GM18511 (cell line): ENCODE measurements around the gene TP53I13.

Experiments
- ATAC-seq: cut with Tn5 transposase; IDR thresholded peaks from one replicate; pipeline ENCODE4 v1.9.1; 2021; ENCODE audit warnings: mild to moderate bottlenecking, moderate library complexity; ENCODE audit not compliant: unreplicated experiment

Gene TP53I13

GRCh38 chr17:29578626-29579485, 10.4 kb downstream of the TP53I13 start:
- ATAC-seq: no peak

GRCh38 chr17:29579866-29580771, 11.6 kb downstream of the TP53I13 start:
- ATAC-seq: peak; percentile 73

GRCh38 chr17:29581583-29582253, 13.2 kb downstream of the TP53I13 start:
- ATAC-seq: no peak

DNA sequence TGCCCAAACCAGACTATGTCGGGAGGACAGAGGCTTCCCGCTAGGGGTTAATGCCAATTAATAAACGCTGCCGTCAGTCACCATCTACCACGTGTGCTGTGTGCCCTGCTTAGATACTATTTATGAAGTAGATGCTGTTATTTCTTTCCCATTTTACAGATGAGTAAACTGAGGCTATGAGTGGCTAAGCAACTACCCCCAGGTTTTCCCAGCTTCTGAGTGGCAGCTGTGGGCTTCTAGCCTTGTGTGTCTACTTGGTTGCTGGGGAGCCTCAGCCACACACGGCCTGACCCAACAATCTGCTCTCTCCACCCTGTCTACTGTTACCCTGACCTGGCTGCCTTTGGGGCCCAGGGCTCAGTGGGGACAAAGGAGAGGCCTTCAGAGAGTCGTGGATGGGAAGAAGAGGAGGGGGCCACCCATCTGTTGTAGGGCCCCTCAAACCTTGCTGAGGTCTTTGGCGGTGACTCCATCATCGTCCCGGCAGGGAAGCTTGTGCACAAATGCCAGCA, 13.8 kb downstream of the TP53I13 start:
- ATAC-seq: no peak

- ATAC-seq: no peak
These were observed 14.3 kb downstream of the TP53I13 start for GRCh38 chr17:29582772-29583171.

DNA sequence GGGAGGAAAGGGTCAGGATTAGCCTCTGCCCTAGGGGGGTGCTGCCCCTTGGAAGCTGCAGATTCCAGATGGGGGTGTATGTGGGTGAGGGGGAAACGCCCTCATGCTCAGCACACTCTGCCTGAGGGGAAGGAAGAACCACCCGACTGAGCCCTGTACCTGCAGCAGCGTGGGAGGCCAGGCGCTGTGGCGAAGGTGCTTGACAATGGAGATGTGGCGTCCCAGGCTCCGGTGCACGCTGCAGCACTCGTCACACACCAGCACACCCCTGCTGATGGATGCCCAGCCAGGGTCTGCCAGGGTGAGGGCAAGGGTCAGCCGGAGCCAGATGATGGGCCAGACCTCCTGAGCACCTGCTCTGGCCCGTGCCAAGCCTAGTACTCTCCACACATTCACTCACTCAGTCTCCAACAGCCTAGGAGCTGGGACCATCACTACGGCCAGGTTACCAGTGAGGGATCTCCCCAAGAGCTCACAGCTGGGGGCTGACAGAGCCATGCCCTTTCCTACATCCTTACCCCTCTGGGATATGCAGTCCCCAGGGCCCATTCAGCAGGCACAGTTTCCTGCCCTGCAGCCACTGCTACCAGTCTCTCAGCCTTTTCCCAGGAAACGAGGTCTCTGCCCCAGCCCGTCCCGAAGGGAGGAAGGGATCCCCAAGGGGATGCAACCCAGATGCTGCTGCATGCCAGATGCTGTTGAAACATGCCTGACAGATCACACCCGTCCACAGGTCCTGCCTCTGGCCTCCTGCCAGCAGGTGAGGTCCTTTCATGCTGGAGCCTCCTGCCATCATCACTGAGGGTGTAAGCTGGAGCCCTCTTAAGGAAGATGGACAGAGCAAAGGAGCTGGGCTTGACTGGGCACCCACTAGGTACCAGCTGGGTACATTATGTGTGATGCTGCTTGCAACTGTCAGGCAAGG, 15.1 kb downstream of the TP53I13 start:
- ATAC-seq: no peak

DNA sequence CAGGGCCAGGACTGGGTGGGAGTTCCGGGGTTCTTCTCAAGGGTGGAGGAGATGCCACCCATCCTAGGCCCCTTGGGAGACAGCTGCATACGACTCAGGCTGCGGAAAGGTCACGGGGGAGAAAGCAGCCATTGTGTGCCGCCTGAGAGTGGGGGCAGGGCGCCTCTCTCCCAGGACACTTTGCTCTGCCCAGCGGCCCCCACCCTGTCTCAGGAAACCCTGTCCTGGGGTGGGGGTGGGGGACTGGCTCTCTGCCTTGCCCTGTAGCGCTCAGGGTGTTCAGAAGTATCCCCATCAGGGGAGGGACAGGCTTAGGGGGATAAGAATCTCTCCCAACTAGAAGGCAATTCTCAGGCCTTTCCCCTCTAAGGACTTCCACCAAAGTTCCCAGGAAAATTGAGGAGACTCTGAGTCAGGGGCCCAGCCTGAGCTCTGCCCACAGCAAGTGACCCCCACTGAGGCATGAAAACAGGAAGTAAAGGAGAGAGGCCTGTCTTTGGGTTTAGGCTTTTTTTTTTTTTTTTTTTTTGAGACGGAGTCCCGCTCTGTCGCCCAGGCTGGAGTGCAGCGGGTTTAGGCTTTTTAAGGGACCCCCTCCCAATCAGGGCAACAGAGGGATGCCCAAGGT, 16.1 kb downstream of the TP53I13 start:
- no peak for ATAC-seq

- no peak for ATAC-seq
These were observed 16.7 kb downstream of the TP53I13 start for GRCh38 chr17:29585080-29585751.

GRCh38 chr17:29586676-29587469, 18.4 kb downstream of the TP53I13 start:
- ATAC-seq: no peak

GRCh38 chr17:29587591-29587990, 19.1 kb downstream of the TP53I13 start:
- ATAC-seq: no peak

DNA sequence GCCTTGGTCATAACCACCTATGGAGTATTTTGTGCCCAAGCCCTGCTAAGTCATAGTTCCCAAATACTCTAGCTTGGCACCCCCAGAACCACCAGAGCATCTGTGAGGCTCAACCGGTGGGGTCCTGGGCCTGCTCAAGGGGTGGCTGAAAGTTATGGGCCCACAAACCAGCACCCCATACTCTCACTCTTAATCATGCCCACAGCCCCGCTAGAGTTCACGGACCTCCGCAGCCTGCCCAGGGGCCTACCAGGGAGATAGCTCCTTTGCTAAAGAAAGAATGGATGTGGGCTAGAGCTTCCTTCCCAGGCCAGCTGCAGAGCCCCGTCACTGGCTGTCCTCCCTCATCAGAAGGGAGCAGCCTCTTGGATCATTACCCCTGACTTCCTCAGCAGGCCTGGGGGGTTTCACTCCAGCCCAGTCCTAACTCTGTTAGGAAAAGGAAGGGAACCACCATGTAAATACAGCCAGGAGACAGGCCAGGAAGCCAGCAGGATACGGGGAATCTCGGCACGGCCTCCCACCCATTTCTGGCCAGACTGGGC, 19.6 kb downstream of the TP53I13 start:
- no peak for ATAC-seq

DNA sequence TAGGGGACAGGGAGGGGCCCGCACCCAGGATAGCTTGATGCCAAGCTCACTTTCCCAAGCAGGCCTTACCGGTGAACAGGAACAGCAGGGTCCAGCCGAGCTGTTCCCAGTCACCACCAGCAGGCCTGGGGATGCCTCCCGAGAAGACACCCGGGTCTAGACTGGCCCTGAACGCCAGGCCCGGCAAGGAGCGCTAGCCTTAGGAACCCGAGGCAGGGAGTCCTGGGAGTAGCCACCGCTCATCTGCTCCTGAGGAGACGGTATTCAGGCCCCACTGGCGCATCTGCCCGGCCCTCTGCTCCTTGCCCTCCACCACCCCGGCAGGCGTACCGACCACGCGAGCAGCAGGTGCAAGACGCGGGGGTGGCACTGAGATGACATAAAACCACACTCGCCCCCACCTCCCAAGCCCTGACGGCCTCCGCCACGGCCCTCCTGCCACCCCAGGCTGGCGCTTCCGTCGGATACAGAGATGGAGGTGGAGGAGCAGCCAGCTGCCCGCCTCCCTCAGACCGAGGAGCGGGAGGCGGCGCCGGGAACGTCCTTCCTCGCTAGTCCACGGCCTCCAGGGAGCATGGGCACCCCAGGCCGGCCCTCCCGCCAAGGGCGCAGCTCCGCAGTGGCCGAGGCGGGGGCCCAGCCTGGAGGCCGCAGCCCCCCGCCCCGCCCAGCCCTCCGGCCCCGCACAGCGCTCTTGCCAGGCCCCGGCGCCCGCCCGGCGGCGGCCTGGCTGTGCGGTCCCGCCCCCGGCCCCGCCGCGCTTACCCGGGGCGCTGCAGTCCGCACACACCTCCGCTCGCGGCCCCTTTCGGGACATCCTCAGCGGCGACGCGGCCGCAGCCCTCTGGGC, 20.3 kb downstream of the TP53I13 start:
- peak; percentile 26 for ATAC-seq

- peak; percentile 61 for ATAC-seq
These were observed 21.3 kb downstream of the TP53I13 start, which contains the start of gene GIT1 for GRCh38 chr17:29589524-29590410. Gene GIT1, minus strand, starts transcription at chr17:29589648. Its CDS starts 270 bp downstream, at chr17:29589378.

DNA sequence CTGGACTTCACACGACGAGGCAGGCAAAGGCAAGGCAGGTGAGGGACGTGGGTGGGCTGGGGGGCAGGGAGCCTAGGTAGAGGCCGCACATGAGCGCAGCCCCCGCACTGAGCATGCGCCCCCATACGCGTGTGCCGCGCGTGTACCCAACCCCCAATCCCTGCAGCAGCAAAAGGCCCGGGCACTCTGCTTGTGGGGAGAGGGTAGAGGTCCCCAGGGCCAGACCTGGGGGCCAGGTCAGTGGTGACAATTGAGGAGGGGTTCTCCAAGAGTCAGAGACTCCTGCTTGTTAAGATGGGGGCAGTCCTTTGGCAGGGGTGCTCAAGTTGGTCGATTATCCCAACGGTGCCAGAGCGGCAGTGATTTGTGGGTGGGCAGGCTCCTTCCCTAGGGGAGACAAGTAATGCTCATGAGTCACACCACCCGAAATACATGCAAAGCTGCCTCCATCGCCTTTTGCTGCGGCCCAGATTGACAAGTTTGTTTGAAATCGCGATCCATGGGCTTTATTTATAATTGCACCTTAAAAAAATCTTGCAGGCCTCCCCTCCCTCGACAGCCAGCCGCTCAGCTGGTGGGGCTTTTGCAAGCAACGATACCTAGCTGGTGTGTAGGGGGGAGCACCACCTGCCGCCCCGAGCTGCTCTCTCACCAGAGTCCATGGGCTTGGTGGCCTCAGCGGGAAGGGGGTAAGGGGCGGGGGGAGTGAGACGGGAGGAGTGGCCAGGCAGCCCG, 22.1 kb downstream of the TP53I13 start:
- ATAC-seq: no peak

DNA sequence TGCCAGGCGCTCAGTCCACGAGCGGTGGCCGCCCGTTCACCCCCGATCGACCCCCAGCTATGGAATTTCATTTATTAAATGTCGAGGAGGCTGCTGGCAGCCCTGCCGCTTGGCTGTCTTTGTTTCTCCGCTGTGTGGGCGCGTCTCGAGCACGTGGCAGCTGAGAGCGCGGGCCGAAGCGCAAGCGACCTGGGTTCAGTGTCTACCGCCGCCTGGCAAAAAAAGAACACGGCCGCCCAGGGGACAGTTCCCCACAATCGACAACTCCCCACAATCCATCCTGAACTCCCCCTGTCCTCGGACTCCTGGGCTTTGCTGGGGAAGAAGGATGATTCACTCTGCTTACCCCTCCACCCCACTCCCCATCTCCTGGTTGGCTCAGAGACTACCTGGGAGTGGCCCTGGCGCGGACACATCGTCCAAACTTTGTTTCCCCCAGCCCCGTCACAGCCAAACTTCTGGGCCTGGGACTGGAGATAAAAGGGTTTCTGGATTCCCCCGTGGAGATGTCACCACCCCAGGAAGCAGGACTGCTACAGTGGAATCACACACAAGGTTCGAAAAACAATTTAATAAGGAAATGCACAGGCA, 22.7 kb downstream of the TP53I13 start:
- ATAC-seq: no peak
